T-helper 1 cell treated with Interleukin-12 subunit alpha and Interleukin-12 subunit beta and Interleukin-4 antibody, amounts not matched to agents 30 μg/mL and 1 μg/mL, for 36 hours (primary cell): ENCODE measurements around the gene GAN.

Experiments
- H3K27ac Mint-ChIP-seq: one replicate; pipeline ENCODE4 v1.8.0; 2021; ENCODE audit warnings: mild to moderate bottlenecking, mixed read lengths
- H3K27me3 Mint-ChIP-seq: one replicate; pipeline ENCODE4 v1.8.0; 2021; ENCODE audit warnings: low read depth, mixed read lengths
- H3K36me3 Mint-ChIP-seq: one replicate; pipeline ENCODE4 v1.8.0; 2021; ENCODE audit warnings: low read depth, mixed read lengths
- H3K4me1 Mint-ChIP-seq: one replicate; pipeline ENCODE4 v1.8.0; 2021; ENCODE audit warnings: low read depth, mixed read lengths
- H3K4me3 Mint-ChIP-seq: one replicate; pipeline ENCODE4 v1.8.0; 2021; ENCODE audit warnings: mild to moderate bottlenecking, moderate library complexity, mixed read lengths
- H3K9me3 Mint-ChIP-seq: one replicate; pipeline ENCODE4 v1.8.0; 2021; ENCODE audit warnings: mixed read lengths

Gene GAN, protein sequence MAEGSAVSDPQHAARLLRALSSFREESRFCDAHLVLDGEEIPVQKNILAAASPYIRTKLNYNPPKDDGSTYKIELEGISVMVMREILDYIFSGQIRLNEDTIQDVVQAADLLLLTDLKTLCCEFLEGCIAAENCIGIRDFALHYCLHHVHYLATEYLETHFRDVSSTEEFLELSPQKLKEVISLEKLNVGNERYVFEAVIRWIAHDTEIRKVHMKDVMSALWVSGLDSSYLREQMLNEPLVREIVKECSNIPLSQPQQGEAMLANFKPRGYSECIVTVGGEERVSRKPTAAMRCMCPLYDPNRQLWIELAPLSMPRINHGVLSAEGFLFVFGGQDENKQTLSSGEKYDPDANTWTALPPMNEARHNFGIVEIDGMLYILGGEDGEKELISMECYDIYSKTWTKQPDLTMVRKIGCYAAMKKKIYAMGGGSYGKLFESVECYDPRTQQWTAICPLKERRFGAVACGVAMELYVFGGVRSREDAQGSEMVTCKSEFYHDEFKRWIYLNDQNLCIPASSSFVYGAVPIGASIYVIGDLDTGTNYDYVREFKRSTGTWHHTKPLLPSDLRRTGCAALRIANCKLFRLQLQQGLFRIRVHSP

GRCh38 chr16:81314603-81315270, at the start of gene GAN:
TSS of gene GAN (plus strand) at chr16:81314962. CDS start at chr16:81315114, 152 bp downstream.
- Mint-ChIP-seq H3K4me1 (peaks cover 30% of the 10 kb centered on the region), H3K9me3 (no peaks in the 10 kb centered on the region), H3K36me3 (peaks cover 9% of the 10 kb centered on the region)

GRCh38 chr16:81265052-81265451, 49.7 kb upstream of the GAN start:
- no peak overlapping the region for H3K27ac Mint-ChIP-seq
- H3K27me3 Mint-ChIP-seq: peaks cover 2% of the 10 kb centered on the region
- H3K4me3 Mint-ChIP-seq: no peak overlapping the region
- H3K4me1 Mint-ChIP-seq: peaks cover 12% of the 10 kb centered on the region
- H3K9me3 Mint-ChIP-seq: no peaks in the 10 kb centered on the region
- H3K36me3 Mint-ChIP-seq: no peaks in the 10 kb centered on the region

More at GRCh38 chr16:81314603-81315270, at the start of gene GAN:
- H3K27ac Mint-ChIP-seq: peak within 1 kb of the TSS; percentile 92
- no peaks in the 10 kb centered on the region for H3K27me3 Mint-ChIP-seq
- peak within 1 kb of the TSS; percentile 98 for H3K4me3 Mint-ChIP-seq

GRCh38 chr16:81265658-81266451, 48.9 kb upstream of the GAN start:
- Mint-ChIP-seq H3K4me1 (peaks cover 10% of the 10 kb centered on the region), H3K36me3 (no peaks in the 10 kb centered on the region), H3K27me3 (no peaks in the 10 kb centered on the region), H3K27ac (no peak overlapping the region), H3K4me3 (no peak overlapping the region), H3K9me3 (no peaks in the 10 kb centered on the region)

- H3K36me3 Mint-ChIP-seq: no peaks in the 10 kb centered on the region
- no peaks in the 10 kb centered on the region for H3K9me3 Mint-ChIP-seq
- no peak overlapping the region for H3K4me3 Mint-ChIP-seq
- H3K27me3 Mint-ChIP-seq: no peaks in the 10 kb centered on the region
- H3K4me1 Mint-ChIP-seq: peaks cover 8% of the 10 kb centered on the region
- H3K27ac Mint-ChIP-seq: no peak overlapping the region
Observed at GRCh38 chr16:81266680-81267095, 48.1 kb upstream of the GAN start.

DNA sequence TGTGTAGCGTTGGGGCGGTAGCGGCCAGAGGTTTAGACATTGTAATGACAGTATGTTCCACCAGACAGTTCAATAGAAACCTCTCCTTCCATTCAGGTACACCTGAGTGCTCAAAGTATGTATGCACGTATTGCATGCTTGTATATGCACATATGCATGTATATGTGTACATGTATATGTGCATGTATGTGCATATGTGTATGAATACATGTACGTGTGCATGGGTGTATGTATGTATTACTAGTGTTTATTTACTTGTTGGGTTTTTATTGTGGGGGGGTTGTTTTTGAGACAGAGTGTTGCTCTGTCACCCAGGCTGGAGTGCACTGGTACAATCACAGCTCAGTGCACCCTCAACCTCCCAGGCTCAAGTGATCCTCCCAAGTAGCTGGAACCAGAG, 46.3 kb upstream of the GAN start:
- Mint-ChIP-seq H3K4me3 (no peak overlapping the region), H3K9me3 (no peaks in the 10 kb centered on the region), H3K36me3 (no peaks in the 10 kb centered on the region), H3K27me3 (no peaks in the 10 kb centered on the region), H3K27ac (no peak overlapping the region), H3K4me1 (peaks cover 8% of the 10 kb centered on the region)

- Mint-ChIP-seq H3K36me3 (no peaks in the 10 kb centered on the region), H3K9me3 (no peaks in the 10 kb centered on the region), H3K27ac (no peak overlapping the region), H3K4me3 (no peak overlapping the region), H3K4me1 (no peaks in the 10 kb centered on the region), H3K27me3 (no peaks in the 10 kb centered on the region)
Observed at GRCh38 chr16:81273223-81273950, 41.4 kb upstream of the GAN start.

DNA sequence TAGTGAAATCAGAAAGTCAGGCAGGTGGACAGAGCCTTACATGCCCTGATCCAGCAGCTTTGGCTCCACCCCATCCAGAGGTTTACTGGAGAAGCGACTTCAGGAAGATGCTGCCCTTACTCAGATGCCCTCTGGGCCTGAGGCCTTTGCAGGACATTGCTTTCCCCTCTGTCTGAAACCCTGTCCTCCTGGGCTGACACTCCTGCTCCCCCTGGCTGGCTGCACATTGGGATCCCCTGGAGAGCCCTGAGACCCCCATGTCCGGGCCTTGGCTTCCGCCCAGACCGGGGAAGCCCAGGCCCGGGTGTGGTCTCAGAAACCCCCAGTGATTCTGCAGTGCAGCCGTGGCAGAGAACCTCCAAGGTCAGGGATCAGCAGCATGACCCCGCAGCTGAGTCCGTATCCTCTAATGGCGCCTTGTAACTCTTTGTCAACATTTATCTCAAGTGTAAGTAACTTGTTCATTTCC, 39.7 kb upstream of the GAN start:
- Mint-ChIP-seq H3K9me3 (no peaks in the 10 kb centered on the region), H3K27ac (no peak overlapping the region), H3K4me3 (no peak overlapping the region), H3K4me1 (no peaks in the 10 kb centered on the region), H3K27me3 (no peaks in the 10 kb centered on the region), H3K36me3 (no peaks in the 10 kb centered on the region)

GRCh38 chr16:81275795-81276194, 39.0 kb upstream of the GAN start:
- no peak overlapping the region for H3K27ac Mint-ChIP-seq
- peaks cover 1% of the 10 kb centered on the region for H3K4me1 Mint-ChIP-seq
- peaks cover 3% of the 10 kb centered on the region for H3K27me3 Mint-ChIP-seq
- H3K9me3 Mint-ChIP-seq: no peaks in the 10 kb centered on the region
- H3K36me3 Mint-ChIP-seq: no peaks in the 10 kb centered on the region
- H3K4me3 Mint-ChIP-seq: no peak overlapping the region

DNA sequence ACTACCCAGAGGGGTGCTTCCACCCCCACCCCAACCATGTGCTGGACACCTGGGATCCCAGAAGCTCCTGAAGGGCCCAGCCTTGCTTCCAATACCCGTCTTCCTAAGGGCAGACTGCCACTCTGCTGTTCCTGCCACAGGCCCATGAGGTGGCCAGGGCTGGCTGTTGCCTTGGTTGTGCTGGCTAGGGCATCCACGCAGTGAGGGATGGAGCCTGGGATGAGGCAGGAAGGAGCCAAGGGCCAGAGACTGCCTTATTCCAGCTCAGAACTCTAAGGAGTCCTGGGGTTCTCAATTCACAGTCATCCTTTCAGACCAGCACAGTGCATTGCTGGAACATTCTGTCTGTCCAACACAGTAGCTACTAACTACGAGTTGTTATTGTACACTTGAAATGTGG, 38.4 kb upstream of the GAN start:
- no peak overlapping the region for H3K4me3 Mint-ChIP-seq
- H3K27me3 Mint-ChIP-seq: peaks cover 3% of the 10 kb centered on the region
- no peaks in the 10 kb centered on the region for H3K36me3 Mint-ChIP-seq
- H3K4me1 Mint-ChIP-seq: peaks cover 1% of the 10 kb centered on the region
- no peak overlapping the region for H3K27ac Mint-ChIP-seq
- H3K9me3 Mint-ChIP-seq: no peaks in the 10 kb centered on the region

GRCh38 chr16:81277541-81278080, 37.2 kb upstream of the GAN start:
- Mint-ChIP-seq H3K27me3 (peaks cover 3% of the 10 kb centered on the region), H3K27ac (no peak overlapping the region), H3K9me3 (no peaks in the 10 kb centered on the region), H3K4me1 (peaks cover 1% of the 10 kb centered on the region), H3K4me3 (no peak overlapping the region), H3K36me3 (no peaks in the 10 kb centered on the region)

- peaks cover 1% of the 10 kb centered on the region for H3K4me1 Mint-ChIP-seq
- no peak overlapping the region for H3K27ac Mint-ChIP-seq
- no peaks in the 10 kb centered on the region for H3K36me3 Mint-ChIP-seq
- H3K4me3 Mint-ChIP-seq: no peak overlapping the region
- H3K27me3 Mint-ChIP-seq: peaks cover 3% of the 10 kb centered on the region
- no peaks in the 10 kb centered on the region for H3K9me3 Mint-ChIP-seq
Observed at GRCh38 chr16:81278526-81278925, 36.2 kb upstream of the GAN start.

- Mint-ChIP-seq H3K27ac (no peak overlapping the region), H3K27me3 (peaks cover 3% of the 10 kb centered on the region), H3K36me3 (no peaks in the 10 kb centered on the region), H3K4me3 (no peak overlapping the region), H3K9me3 (no peaks in the 10 kb centered on the region), H3K4me1 (peaks cover 1% of the 10 kb centered on the region)
Observed at GRCh38 chr16:81279392-81279791, 35.4 kb upstream of the GAN start.

GRCh38 chr16:81280393-81280792, 34.4 kb upstream of the GAN start:
- Mint-ChIP-seq H3K9me3 (no peaks in the 10 kb centered on the region), H3K36me3 (no peaks in the 10 kb centered on the region), H3K27me3 (peaks cover 3% of the 10 kb centered on the region), H3K27ac (no peak overlapping the region), H3K4me3 (no peak overlapping the region), H3K4me1 (peaks cover 1% of the 10 kb centered on the region)
